DOHH2 (cell line): ENCODE data around the gene AANAT.

Source experiments
- CTCF ChIP-seq: fragments of 200-600 bp; sonication (generic); IDR thresholded peaks from one replicate; pipeline ENCODE4 v1.5.1; 2014; ENCODE audit warnings: antibody characterized with exemption, mild to moderate bottlenecking, low read depth, low read length; ENCODE audit not compliant: poor library complexity, severe bottlenecking
- EZH2phosphoT487 ChIP-seq: fragments of 200-600 bp; sonication (generic); IDR thresholded peaks from 2 replicates; pipeline ENCODE4 v1.6.1; 2017; ENCODE audit warnings: borderline replicate concordance, mild to moderate bottlenecking, antibody characterized with exemption, low read length, moderate library complexity, mixed read lengths

GRCh38 chr17:76467809-76468633, 618 bp downstream of the AANAT start:
- TF ChIP-seq CTCF (no peak), EZH2phosphoT487 (no peak)
